Fibroblast of lung (primary cell): ENCODE results near the gene PACSIN2. TPM values are rescaled to one million over a fixed set of nuclear protein-coding genes. Genes with fewer than 3 reads are reported as not detected.

Source experiments
- DNase-seq, 2 donors: peaks; one replicate each; pipeline versions ENCODE4 v3.0.0 to v3.0.0-alpha.2; 2010; ENCODE audit warnings: low read depth in 2 of 2
- H2AFZ ChIP-seq: 2 replicates; pipeline ENCODE4 v1.5.1; 2012; ENCODE audit warnings: low read length, control low read depth, inconsistent platforms
- H3K27ac ChIP-seq: 2 replicates; pipeline ENCODE4 v1.5.1; 2011; ENCODE audit warnings: low read length, control low read depth; ENCODE audit not compliant: insufficient read depth
- H3K27me3 ChIP-seq: 2 replicates; pipeline ENCODE4 v1.5.1; 2011; ENCODE audit warnings: mild to moderate bottlenecking, low read length; ENCODE audit not compliant: control insufficient read depth, insufficient read depth
- H3K36me3 ChIP-seq: 2 replicates; pipeline ENCODE4 v1.5.1; 2011; ENCODE audit warnings: low read length; ENCODE audit not compliant: control insufficient read depth, insufficient read depth
- H3K4me1 ChIP-seq: 2 replicates; pipeline ENCODE4 v1.5.1; 2011; ENCODE audit warnings: low read length; ENCODE audit not compliant: control insufficient read depth, insufficient read depth; ENCODE audit errors: extremely low read depth
- H3K4me2 ChIP-seq: 2 replicates; pipeline ENCODE4 v1.5.1; 2011; ENCODE audit warnings: low read length, control low read depth; ENCODE audit not compliant: insufficient read depth; ENCODE audit errors: extremely low read depth
- H3K4me3 ChIP-seq, 4 experiments: fragments of 200-600 bp in 1 of 4; sonication (generic) in 1 of 4; replicated peaks in 1 of 4; 2 replicates each; pipeline ENCODE4 v1.5.1; 2011 to 2016; ENCODE audit warnings: low read length in 4 of 4, low read depth in 3 of 4, mild to moderate bottlenecking in 3 of 4, control low read depth in 2 of 4, inconsistent platforms in 1 of 4, mixed read lengths in 1 of 4; ENCODE audit not compliant: insufficient read depth in 1 of 4; ENCODE audit errors: control extremely low read depth in 1 of 4
- H3K79me2 ChIP-seq: 2 replicates; pipeline ENCODE4 v1.5.1; 2012; ENCODE audit warnings: mild to moderate bottlenecking, low read length, inconsistent platforms; ENCODE audit not compliant: control insufficient read depth, insufficient read depth
- H3K9ac ChIP-seq: 2 replicates; pipeline ENCODE4 v1.5.1; 2011; ENCODE audit warnings: mild to moderate bottlenecking, low read length, control low read depth; ENCODE audit not compliant: insufficient read depth
- H3K9me3 ChIP-seq: 2 replicates; pipeline ENCODE4 v1.5.1; 2012; ENCODE audit warnings: low read depth, low read length; ENCODE audit not compliant: control insufficient read depth, insufficient read depth
- H4K20me1 ChIP-seq: 2 replicates; pipeline ENCODE4 v1.5.1; 2011; ENCODE audit warnings: low read length; ENCODE audit not compliant: control insufficient read depth, insufficient read depth; ENCODE audit errors: extremely low read depth
- CTCF ChIP-seq, 2 donors: IDR thresholded peaks in 1 of 2; conservative IDR thresholded peaks in 1 of 2; 1 replicate in 1 of 2; 2 replicates in 1 of 2; pipeline ENCODE4 v1.5.1; 2011 to 2012; ENCODE audit warnings: low read length in 2 of 2, control low read depth in 1 of 2, inconsistent platforms in 1 of 2, low read depth in 1 of 2, mild to moderate bottlenecking in 1 of 2
- EZH2 ChIP-seq: IDR thresholded peaks from 2 replicates; pipeline ENCODE4 v1.5.1; 2012; ENCODE audit warnings: low read length, control low read depth, mild to moderate bottlenecking; ENCODE audit errors: missing control alignments
- polyA plus RNA-seq, 2 donors: library from polyadenylated mRNA; depleted of rRNA in 1 of 2; stranded (reverse) in 1 of 2; unstranded in 1 of 2; fragments of >200 nt; gene quantifications; 2 replicates each; pipeline ENCODE4 v1.2.1, GENCODE V29; 2011 to 2012; ENCODE audit warnings: missing spikeins in 1 of 2
- total RNA-seq: library from RNA; depleted of rRNA; stranded (reverse); fragments of >200 nt; gene quantifications from 2 replicates; pipeline ENCODE4 v1.2.1, GENCODE V29; 2014

PACSIN2 gene
- total and polyA plus RNA-seq, 2 donors (not counting 1 experiment from before 2014, with no cell fraction given): 30.1 to 41.4 TPM

DNA sequence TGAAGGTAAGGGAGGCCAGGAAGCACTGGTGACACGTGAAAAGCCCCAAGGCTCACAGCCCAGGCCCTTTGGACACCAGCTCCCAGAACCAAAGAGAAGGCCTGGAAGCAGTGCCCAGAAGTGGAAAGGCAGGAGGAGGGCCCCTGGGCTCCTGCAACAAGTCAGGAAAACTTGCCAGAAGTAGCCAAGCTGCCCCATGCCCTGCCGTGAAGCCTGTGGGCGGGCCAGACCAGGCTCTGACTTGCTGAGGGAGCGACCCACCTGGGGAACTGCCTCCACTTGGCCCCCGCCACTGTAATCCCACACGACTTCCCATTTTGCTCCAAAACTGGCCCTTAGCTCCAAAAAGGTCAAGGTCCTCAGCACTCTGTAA, 106.6 kb downstream of the PACSIN2 start:
- DNase-seq: no peak
- Histone ChIP-seq H4K20me1 (no peaks in the 10 kb centered on the region), H3K27ac (no peak overlapping the region), H3K36me3 (peaks cover 3% of the 10 kb centered on the region), H3K4me2 (no peak overlapping the region), H3K79me2 (peaks cover 9% of the 10 kb centered on the region), H2AFZ (no peak overlapping the region), H3K4me3 (no peak overlapping the region), H3K27me3 (no peaks in the 10 kb centered on the region), H3K9me3 (no peaks in the 10 kb centered on the region), H3K9ac (no peak overlapping the region), H3K4me1 (peaks cover 8% of the 10 kb centered on the region)
- TF ChIP-seq EZH2: no peak
- no peak for TF ChIP-seq CTCF (conservative IDR thresholded peaks at IDR 0.05 in 1 of 2, IDR thresholded peaks at IDR 0.05 in 1 of 2; ENCODE audit: low read depth in 1 of 2, low read length in 2 of 2)

DNA sequence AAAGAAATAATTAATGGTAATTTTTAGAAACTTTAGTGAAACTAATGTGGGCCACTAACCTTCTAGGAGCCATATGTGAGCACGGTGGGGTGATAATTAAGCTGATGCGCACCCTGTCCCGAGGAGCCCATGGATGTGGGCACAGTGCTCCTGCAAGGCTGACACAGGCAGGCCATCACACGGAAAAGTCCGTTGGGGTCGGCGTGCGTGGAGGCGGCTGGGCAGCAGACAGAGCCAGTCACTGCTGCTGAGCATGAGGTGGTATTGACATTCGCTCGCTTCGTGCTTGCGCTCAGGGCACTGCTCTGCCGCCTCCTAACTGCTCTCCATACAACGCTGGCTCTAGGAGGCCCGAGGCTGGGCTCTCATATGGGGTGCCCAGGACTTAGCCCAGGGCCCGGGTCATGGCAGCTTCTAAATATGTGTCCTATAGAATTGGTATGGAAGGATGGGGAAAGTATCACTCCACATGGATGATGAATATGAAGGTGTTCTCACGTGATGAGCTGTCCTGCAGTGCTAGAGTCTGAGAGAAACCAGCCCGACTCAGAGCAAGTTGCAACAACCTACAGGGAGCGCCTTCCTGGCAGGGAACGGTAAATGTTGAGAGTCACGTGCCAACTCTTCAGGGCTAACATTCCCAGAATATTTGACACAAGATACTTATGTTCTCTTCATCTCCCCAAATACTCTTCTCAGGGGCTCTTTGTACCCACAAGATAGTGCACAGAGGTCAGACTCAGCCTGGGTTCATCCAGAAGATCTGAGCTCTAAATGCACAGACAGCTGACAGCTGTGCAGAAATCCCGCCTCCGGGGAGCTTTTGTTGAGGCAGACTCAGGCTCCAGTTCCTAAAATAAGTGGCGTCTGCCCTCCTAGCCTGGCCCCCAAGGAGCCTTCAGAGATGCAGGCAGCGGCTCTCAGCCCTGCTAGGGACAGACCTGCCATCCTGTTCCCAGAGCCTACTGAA, 107.3 kb downstream of the PACSIN2 start:
- Histone ChIP-seq H3K27ac (no peak overlapping the region), H3K79me2 (peaks cover 5% of the 10 kb centered on the region), H3K4me3 (no peak overlapping the region), H4K20me1 (no peaks in the 10 kb centered on the region), H3K4me1 (peaks cover 8% of the 10 kb centered on the region), H3K4me2 (no peak overlapping the region), H3K27me3 (no peaks in the 10 kb centered on the region), H3K9ac (no peak overlapping the region), H3K36me3 (peaks cover 3% of the 10 kb centered on the region), H2AFZ (no peak overlapping the region), H3K9me3 (no peaks in the 10 kb centered on the region)
- no peak for DNase-seq
- TF ChIP-seq CTCF (conservative IDR thresholded peaks at IDR 0.05 in 1 of 2, IDR thresholded peaks at IDR 0.05 in 1 of 2; ENCODE audit: low read depth in 1 of 2, low read length in 2 of 2) (no peak), EZH2 (no peak)

DNA sequence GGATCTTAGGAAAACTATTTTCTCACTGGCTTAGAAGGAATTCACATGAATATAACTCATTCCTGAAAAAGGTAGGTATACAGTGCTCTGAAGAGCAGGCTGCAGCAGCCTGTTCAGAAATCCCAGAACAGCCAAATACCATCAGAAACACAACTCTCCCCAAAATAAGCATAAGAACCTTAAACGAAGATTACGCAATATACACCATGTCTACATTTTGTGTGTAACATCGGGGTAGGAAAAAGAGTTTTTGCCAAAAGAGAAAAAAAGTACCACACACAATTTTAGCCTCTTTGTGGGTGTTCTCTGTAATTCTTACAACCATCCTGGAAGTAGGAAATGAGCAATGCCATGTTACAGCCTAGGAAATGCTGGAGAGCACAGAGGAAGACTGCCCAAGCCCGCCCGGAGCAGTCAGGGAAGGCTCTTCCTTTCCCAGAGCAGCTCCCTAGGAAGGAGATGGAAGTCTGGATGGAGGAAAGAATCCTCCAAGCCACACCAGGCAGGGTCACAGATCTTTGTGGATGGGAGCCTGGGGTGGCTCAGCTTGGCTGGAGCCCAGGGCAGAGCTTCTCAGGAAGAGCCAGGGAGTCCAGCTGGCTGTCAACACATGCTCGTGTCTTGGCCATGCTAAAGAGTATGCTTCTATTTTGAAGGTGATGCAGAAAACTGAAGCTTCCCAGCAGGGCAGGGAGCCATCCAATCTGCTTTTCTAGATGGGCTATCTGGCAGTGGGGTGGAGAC, 108.2 kb downstream of the PACSIN2 start:
- TF ChIP-seq EZH2: no peak
- TF ChIP-seq CTCF (conservative IDR thresholded peaks at IDR 0.05 in 1 of 2, IDR thresholded peaks at IDR 0.05 in 1 of 2; ENCODE audit: low read depth in 1 of 2, low read length in 2 of 2): no peak
- no peaks in the 10 kb centered on the region for H3K27me3 ChIP-seq
- peaks cover 8% of the 10 kb centered on the region for H3K4me1 ChIP-seq
- peaks cover 1% of the 10 kb centered on the region for H3K79me2 ChIP-seq
- H3K4me3 ChIP-seq: no peak overlapping the region
- H2AFZ ChIP-seq: no peak overlapping the region
- no peak overlapping the region for H3K4me2 ChIP-seq
- H3K27ac ChIP-seq: no peak overlapping the region
- H3K36me3 ChIP-seq: peaks cover 3% of the 10 kb centered on the region
- peak in 1 of 2 donors; percentile 52 for DNase-seq
- no peaks in the 10 kb centered on the region for H4K20me1 ChIP-seq
- no peak overlapping the region for H3K9ac ChIP-seq
- H3K9me3 ChIP-seq: no peaks in the 10 kb centered on the region
